Endothelial cell (in vitro differentiated cells): ENCODE measurements around the gene FKBP2. TPM values are rescaled to one million over a fixed set of nuclear protein-coding genes. Genes with fewer than 3 reads are reported as not detected.

Experiments used
- DNase-seq: peaks from one replicate; pipeline ENCODE4 v3.0.0; 2021; ENCODE audit warnings: low spot score
- H3K27ac Mint-ChIP-seq: one replicate; pipeline ENCODE4 v1.8.0; 2021; ENCODE audit warnings: mixed read lengths, inconsistent platforms; ENCODE audit not compliant: unreplicated experiment
- H3K27me3 Mint-ChIP-seq: one replicate; pipeline ENCODE4 v1.8.0; 2021; ENCODE audit warnings: mild to moderate bottlenecking, moderate library complexity, mixed read lengths, inconsistent platforms; ENCODE audit not compliant: unreplicated experiment
- H3K36me3 Mint-ChIP-seq: one replicate; pipeline ENCODE4 v1.8.0; 2021; ENCODE audit warnings: mild to moderate bottlenecking, low read depth, mixed read lengths, inconsistent platforms; ENCODE audit not compliant: unreplicated experiment
- H3K4me1 Mint-ChIP-seq: one replicate; pipeline ENCODE4 v1.8.0; 2021; ENCODE audit warnings: mild to moderate bottlenecking, mixed read lengths, inconsistent platforms; ENCODE audit not compliant: unreplicated experiment
- H3K4me3 Mint-ChIP-seq: one replicate; pipeline ENCODE4 v1.8.0; 2021; ENCODE audit warnings: mild to moderate bottlenecking, mixed read lengths, inconsistent platforms; ENCODE audit not compliant: unreplicated experiment
- H3K9me3 Mint-ChIP-seq: one replicate; pipeline ENCODE4 v1.8.0; 2021; ENCODE audit warnings: mixed read lengths, inconsistent platforms; ENCODE audit not compliant: unreplicated experiment
- total RNA-seq: library from RNA; stranded (reverse); fragmentation: NEBNext Ultra II Directional; extraction: Animal tissue kit (Norgen Biotek cat#: 25700); gene quantifications from one replicate; pipeline ENCODE4 v1.2.1, GENCODE V29; 2021; ENCODE audit not compliant: unreplicated experiment
- TF ChIP-seq, protein P1 (sequence below): fragments of 200-600 bp; sonication (generic); IDR thresholded peaks from one replicate; pipeline ENCODE4 v1.5.0; 2021; ENCODE audit warnings: antibody characterized with exemption; ENCODE audit not compliant: unreplicated experiment

Gene FKBP2
- total RNA-seq, 1 donor from 2014 or later: 35.3 TPM

DNA sequence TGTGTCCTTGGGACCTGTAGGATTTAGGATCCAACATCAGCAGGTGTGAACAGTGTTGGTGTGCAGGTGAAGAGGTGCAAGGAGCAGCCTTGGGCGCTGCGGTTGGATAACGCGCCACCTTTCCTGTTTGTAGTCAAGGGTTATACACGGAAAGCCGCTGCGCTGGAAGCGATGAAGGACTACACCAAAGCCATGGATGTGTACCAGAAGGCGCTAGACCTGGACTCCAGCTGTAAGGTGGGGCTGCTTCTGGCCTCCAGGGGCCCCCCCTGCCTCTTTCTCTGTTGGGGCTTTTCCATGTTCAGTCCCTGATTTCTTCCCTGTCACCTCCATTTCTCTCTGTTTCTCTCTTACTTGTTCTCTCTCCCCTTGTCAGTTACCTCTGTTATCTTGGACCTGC lies 37.9 kb upstream of the FKBP2 start:
- Mint-ChIP-seq H3K9me3 (no peaks in the 10 kb centered on the region), H3K27me3 (peaks cover 8% of the 10 kb centered on the region), H3K4me3 (peak overlapping the region; percentile 78), H3K27ac (no peak overlapping the region), H3K4me1 (peaks cover 33% of the 10 kb centered on the region), H3K36me3 (peaks cover 35% of the 10 kb centered on the region)
- no peak for DNase-seq
- TF ChIP-seq, protein P1, sequence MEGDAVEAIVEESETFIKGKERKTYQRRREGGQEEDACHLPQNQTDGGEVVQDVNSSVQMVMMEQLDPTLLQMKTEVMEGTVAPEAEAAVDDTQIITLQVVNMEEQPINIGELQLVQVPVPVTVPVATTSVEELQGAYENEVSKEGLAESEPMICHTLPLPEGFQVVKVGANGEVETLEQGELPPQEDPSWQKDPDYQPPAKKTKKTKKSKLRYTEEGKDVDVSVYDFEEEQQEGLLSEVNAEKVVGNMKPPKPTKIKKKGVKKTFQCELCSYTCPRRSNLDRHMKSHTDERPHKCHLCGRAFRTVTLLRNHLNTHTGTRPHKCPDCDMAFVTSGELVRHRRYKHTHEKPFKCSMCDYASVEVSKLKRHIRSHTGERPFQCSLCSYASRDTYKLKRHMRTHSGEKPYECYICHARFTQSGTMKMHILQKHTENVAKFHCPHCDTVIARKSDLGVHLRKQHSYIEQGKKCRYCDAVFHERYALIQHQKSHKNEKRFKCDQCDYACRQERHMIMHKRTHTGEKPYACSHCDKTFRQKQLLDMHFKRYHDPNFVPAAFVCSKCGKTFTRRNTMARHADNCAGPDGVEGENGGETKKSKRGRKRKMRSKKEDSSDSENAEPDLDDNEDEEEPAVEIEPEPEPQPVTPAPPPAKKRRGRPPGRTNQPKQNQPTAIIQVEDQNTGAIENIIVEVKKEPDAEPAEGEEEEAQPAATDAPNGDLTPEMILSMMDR: no peak

DNA sequence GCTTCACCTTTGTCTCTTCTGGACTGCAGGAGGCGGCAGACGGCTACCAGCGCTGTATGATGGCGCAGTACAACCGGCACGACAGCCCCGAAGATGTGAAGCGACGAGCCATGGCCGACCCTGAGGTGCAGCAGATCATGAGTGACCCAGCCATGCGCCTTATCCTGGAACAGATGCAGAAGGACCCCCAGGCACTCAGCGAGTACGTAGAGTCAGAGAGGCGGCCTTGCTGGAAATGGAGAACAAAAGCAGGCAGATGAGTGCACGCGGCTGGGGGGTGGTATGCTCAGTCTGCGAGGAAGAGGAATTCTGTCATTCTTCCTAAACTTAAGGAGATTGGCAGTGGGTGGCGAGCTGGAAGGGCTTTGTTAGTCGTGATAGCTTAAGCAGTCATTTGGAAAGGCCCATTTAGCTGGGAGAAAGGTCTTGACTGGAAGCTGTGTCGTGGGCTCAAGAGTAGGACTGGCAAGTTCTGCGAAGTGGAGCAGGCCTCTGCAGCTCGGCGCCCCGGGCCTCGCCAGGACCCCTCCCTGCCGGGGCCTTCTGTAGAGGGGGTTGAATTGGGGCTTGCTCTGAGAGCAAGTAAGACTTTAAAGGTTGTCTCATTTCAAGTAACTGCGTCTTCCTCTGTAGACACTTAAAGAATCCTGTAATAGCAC lies 37.3 kb upstream of the FKBP2 start:
- peaks cover 35% of the 10 kb centered on the region for H3K36me3 Mint-ChIP-seq
- peak overlapping the region; percentile 55 for H3K27ac Mint-ChIP-seq
- H3K27me3 Mint-ChIP-seq: peaks cover 7% of the 10 kb centered on the region
- H3K4me3 Mint-ChIP-seq: peak overlapping the region; percentile 78
- no peaks in the 10 kb centered on the region for H3K9me3 Mint-ChIP-seq
- no peak for DNase-seq
- TF ChIP-seq, protein P1: no peak
- H3K4me1 Mint-ChIP-seq: peaks cover 33% of the 10 kb centered on the region

DNA sequence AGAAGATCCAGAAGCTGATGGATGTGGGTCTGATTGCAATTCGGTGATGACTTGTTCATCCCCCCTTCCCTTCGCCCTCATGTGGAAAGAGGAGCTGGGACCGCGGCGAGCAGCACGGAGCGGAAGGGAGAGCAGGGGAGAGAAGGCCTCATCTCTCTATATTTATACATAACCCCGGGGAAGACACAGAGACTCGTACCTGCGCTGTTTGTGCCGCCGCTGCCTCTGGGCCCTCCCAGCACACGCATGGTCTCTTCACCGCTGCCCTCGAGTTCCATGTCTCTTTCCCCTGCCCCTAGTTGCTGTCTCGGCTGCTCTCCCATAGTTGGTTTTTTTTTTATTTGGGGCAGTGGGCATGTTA lies 36.8 kb upstream of the FKBP2 start:
- Mint-ChIP-seq H3K9me3 (no peaks in the 10 kb centered on the region), H3K36me3 (peaks cover 35% of the 10 kb centered on the region), H3K4me3 (no peak overlapping the region), H3K27me3 (peaks cover 7% of the 10 kb centered on the region), H3K27ac (peak overlapping the region; percentile 55), H3K4me1 (peaks cover 33% of the 10 kb centered on the region)
- TF ChIP-seq, protein P1: no peak
- DNase-seq: no peak

DNA sequence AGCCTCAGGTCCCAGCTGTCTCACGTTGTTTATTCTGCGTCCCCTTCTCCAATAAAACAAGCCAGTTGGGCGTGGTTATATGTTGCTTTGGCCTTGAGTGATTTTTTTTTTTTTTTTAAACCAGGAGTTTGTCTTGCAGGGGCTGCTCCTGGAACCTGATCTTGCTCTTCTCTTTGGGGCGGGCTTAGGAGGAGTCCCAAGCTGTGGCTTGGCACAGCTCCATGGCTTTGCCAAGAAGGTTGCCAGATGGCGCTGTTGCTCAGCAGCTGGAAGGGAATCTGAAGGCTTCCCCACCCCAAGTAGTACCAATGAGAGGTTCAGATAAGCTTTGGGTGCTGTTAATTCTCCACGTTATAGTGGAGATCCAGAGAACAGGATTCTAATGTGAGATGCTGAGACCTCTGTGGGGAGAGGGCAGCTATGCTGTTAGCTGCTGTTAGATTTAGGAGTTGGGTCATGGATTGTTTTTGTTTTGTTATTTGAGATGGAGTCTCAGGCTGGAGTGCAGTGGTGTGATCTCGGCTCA lies 36.4 kb upstream of the FKBP2 start:
- H3K4me3 Mint-ChIP-seq: no peak overlapping the region
- H3K36me3 Mint-ChIP-seq: peaks cover 35% of the 10 kb centered on the region
- peaks cover 33% of the 10 kb centered on the region for H3K4me1 Mint-ChIP-seq
- peaks cover 7% of the 10 kb centered on the region for H3K27me3 Mint-ChIP-seq
- DNase-seq: peak; percentile 64
- peak overlapping the region; percentile 54 for H3K27ac Mint-ChIP-seq
- TF ChIP-seq, protein P1: peak; percentile 31
- H3K9me3 Mint-ChIP-seq: no peaks in the 10 kb centered on the region

DNA sequence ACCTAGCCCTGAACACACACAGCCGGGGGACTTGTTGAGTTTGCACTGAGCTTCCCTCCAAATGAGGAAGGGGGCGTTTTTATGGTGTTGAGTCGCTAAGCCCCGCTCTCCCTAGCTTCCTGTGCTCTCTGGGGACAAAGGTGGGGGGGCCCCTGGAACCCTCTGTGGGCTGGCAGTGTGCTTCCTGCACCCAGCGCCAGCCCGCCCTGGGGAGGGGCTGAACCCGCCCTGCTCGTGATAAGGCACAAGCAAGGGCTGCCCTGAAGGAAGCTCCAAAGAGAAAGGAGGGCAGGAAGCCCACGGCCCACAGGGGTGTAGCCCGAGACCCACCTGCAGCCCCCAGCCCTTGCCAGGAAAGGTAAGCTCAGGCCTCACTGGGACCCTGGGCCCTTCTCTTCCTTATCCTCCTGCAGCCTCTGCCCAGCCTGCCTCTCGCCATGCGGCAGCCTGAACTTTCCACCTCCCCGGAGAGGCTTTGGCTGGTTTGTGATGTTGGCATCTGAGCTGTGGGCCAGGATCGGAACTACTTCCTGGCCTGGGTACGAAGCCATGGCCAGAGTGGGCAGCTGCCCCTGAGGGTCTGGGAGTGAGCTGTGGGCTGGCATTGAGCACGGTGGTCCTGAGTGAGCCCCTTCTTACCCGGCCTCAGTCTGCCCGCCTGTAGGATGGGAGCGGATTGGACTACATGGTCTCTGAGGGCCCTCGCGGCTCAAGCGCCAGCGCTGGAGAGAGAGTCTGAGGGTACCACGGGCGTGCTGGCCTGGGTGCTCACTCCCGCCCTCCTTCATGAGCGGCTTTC lies 34.2 kb upstream of the FKBP2 start, which contains the start of gene FERMT3:
TSS of gene FERMT3 (plus strand) at position 265 of the 799 bp plus-strand sequence. CDS start 644 bp downstream, outside the sequence.
- DNase-seq: no peak
- peaks cover 20% of the 10 kb centered on the region for H3K36me3 Mint-ChIP-seq
- H3K4me3 Mint-ChIP-seq: no peak within 1 kb of the TSS
- H3K27me3 Mint-ChIP-seq: peaks cover 6% of the 10 kb centered on the region
- TF ChIP-seq, protein P1: no peak
- H3K27ac Mint-ChIP-seq: peak within 1 kb of the TSS; percentile 64
- no peaks in the 10 kb centered on the region for H3K9me3 Mint-ChIP-seq
- peaks cover 33% of the 10 kb centered on the region for H3K4me1 Mint-ChIP-seq
